SK-N-SH (cell line): ENCODE results near the gene CXXC4. TPM values are rescaled to one million over a fixed set of nuclear protein-coding genes. Genes with fewer than 3 reads are reported as not detected.

Experiments
- CTCF ChIA-PET: fragments of 300-600, 350-600 bp; formaldehyde crosslinking; extraction: SDS; loops from one replicate; lab custom pipeline; 2021; lab: Yijun Ruan, JAX
- POLR2A ChIA-PET: fragments of 350-600 bp; sonication (Branson Sonifier 250); formaldehyde crosslinking; extraction: SDS; loops from one replicate; lab custom pipeline; 2020; ENCODE audit warnings: antibody characterized with exemption, inconsistent platforms; lab: Yijun Ruan, JAX
- DNase-seq: peaks from one replicate; pipeline ENCODE4 v3.0.0; 2012
- H2AFZ ChIP-seq: fragments of 200-600 bp; sonication (generic); 2 replicates; pipeline ENCODE4 v1.8.1; 2016; ENCODE audit warnings: antibody characterized with exemption, mild to moderate bottlenecking, low read depth
- H3F3A ChIP-seq: fragments of 200-600 bp; sonication (generic); replicated peaks from 2 replicates; pipeline ENCODE3; 2016; ENCODE audit warnings: antibody characterized with exemption, mild to moderate bottlenecking; ENCODE audit not compliant: insufficient read depth
- H3K27ac ChIP-seq, 2 experiments: fragments of 200-500 bp in 1 of 2; fragments of 200-600 bp in 1 of 2; sonication (Bioruptor generic) in 1 of 2; sonication (generic), shearing (Covaris generic) in 1 of 2; 2 replicates each; pipeline versions ENCODE4 v1.5.1 to v1.6.1; 2014 to 2016; ENCODE audit warnings: low read depth in 2 of 2, inconsistent platforms in 1 of 2, low read length in 1 of 2, mild to moderate bottlenecking in 1 of 2, mixed read lengths in 1 of 2
- H3K27me3 ChIP-seq: fragments of 200-600 bp; sonication (generic), shearing (Covaris generic); 2 replicates; pipeline ENCODE4 v1.6.1; 2016; ENCODE audit warnings: mixed run types; ENCODE audit not compliant: insufficient read depth
- H3K36me3 ChIP-seq, 2 experiments: fragments of 200-500 bp in 1 of 2; fragments of 200-600 bp in 1 of 2; sonication (Bioruptor generic) in 1 of 2; sonication (generic) in 1 of 2; replicated peaks in 1 of 2; 2 replicates each; pipeline versions ENCODE3 to v1.5.1; 2014 to 2016; ENCODE audit warnings: low read length in 1 of 2, mild to moderate bottlenecking in 1 of 2; ENCODE audit not compliant: insufficient read depth in 2 of 2, control insufficient read depth in 1 of 2
- H3K4me1 ChIP-seq, 2 experiments: fragments of 200-500 bp in 1 of 2; fragments of 200-600 bp in 1 of 2; sonication (Bioruptor generic) in 1 of 2; sonication (generic), shearing (Covaris generic) in 1 of 2; 2 replicates each; pipeline versions ENCODE4 v1.5.1 to v1.6.1; 2014 to 2016; ENCODE audit warnings: low read depth in 1 of 2, low read length in 1 of 2, mixed run types in 1 of 2; ENCODE audit not compliant: insufficient read depth in 2 of 2, control insufficient read depth in 1 of 2
- H3K4me2 ChIP-seq: fragments of 200-600 bp; sonication (generic), shearing (Covaris generic); 2 replicates; pipeline ENCODE4 v1.6.1; 2017; ENCODE audit warnings: mixed run types
- H3K4me3 ChIP-seq, 2 experiments: fragments of 200-500 bp in 1 of 2; fragments of 200-600 bp in 1 of 2; sonication (Bioruptor generic) in 1 of 2; sonication (generic), shearing (Covaris generic) in 1 of 2; 2 replicates each; pipeline versions ENCODE4 v1.5.1 to v1.8.1; 2014 to 2016; ENCODE audit warnings: low read depth in 2 of 2, inconsistent platforms in 1 of 2, low read length in 1 of 2, mild to moderate bottlenecking in 1 of 2, mixed read lengths in 1 of 2, moderate library complexity in 1 of 2
- H3K79me2 ChIP-seq: fragments of 200-600 bp; sonication (generic); 2 replicates; pipeline ENCODE4 v1.8.1; 2017; ENCODE audit warnings: mild to moderate bottlenecking; ENCODE audit not compliant: insufficient read depth
- H3K9ac ChIP-seq: fragments of 200-600 bp; sonication (generic); 2 replicates; pipeline ENCODE4 v1.6.1; 2017; ENCODE audit warnings: mixed run types
- H3K9me2 ChIP-seq: fragments of 200-600 bp; sonication (generic); 2 replicates; pipeline ENCODE4 v1.6.1; 2017; ENCODE audit warnings: mixed run types
- H3K9me3 ChIP-seq: fragments of 200-600 bp; sonication (generic); 2 replicates; pipeline ENCODE4 v1.6.1; 2017; ENCODE audit warnings: mixed run types, mild to moderate bottlenecking, moderate library complexity
- H4K20me1 ChIP-seq: fragments of 200-600 bp; sonication (generic); 2 replicates; pipeline ENCODE4 v1.6.1; 2017; ENCODE audit warnings: mild to moderate bottlenecking, mixed run types; ENCODE audit not compliant: insufficient read depth
- EP300 ChIP-seq, 2 experiments: IDR thresholded peaks; 2 replicates each; pipeline versions ENCODE4 v1.4.0 to v1.6.1; 2012; ENCODE audit warnings: borderline replicate concordance in 1 of 2, low read depth in 1 of 2, low read length in 1 of 2
- EZH2phosphoT487 ChIP-seq: fragments of 200-600 bp; sonication (generic); IDR thresholded peaks from 2 replicates; pipeline ENCODE4 v1.6.1; 2017; ENCODE audit warnings: low read depth, mixed run types, mild to moderate bottlenecking, antibody characterized with exemption, moderate library complexity, borderline replicate concordance
- FOXM1 ChIP-seq: IDR thresholded peaks from 2 replicates; pipeline ENCODE4 v1.4.0; 2012; ENCODE audit warnings: low read depth, mild to moderate bottlenecking
- JUND ChIP-seq: IDR thresholded peaks from 2 replicates; pipeline ENCODE4 v1.4.0; 2012
- NFIC ChIP-seq: IDR thresholded peaks from 2 replicates; pipeline ENCODE4 v1.4.0; 2012; ENCODE audit warnings: borderline replicate concordance
- RCOR1 ChIP-seq: fragments of 150-350 bp; IDR thresholded peaks from 2 replicates; pipeline ENCODE4 v1.6.1; 2017; ENCODE audit warnings: antibody characterized with exemption, low read length
- SIN3A ChIP-seq: IDR thresholded peaks from 2 replicates; pipeline ENCODE4 v1.6.1; 2012; ENCODE audit warnings: low read depth, mild to moderate bottlenecking, low read length, moderate library complexity, borderline replicate concordance
- TAF1 ChIP-seq: IDR thresholded peaks from 2 replicates; pipeline ENCODE4 v1.6.1; 2012; ENCODE audit warnings: low read depth, mild to moderate bottlenecking, low read length, moderate library complexity, borderline replicate concordance
- USF2 ChIP-seq: fragments of 150-350 bp; IDR thresholded peaks from 2 replicates; pipeline ENCODE4 v1.6.1; 2017; ENCODE audit warnings: antibody characterized with exemption, low read length, low read depth, borderline replicate concordance
- YY1 ChIP-seq: IDR thresholded peaks from 2 replicates; pipeline ENCODE4 v1.4.0; 2012; ENCODE audit warnings: low read depth, mild to moderate bottlenecking
- WGBS: methylation state at CpG from one replicate; pipeline ENCODE4 v1.1.6; 2017; ENCODE audit warnings: low lambda C conversion rate; 5-methylcytosine and 5-hydroxymethylcytosine counted together
- polyA plus RNA-seq, 3 experiments: library from polyadenylated mRNA; depleted of rRNA; stranded (reverse); fragments of >200 nt; gene quantifications; 2 replicates each; pipeline ENCODE4 v1.2.3, GENCODE V29; 2012
- TF ChIP-seq, protein P1 (sequence below): IDR thresholded peaks from 2 replicates; pipeline ENCODE4 v1.4.0; 2012; ENCODE audit warnings: low read depth, borderline replicate concordance
- TF ChIP-seq, protein P2 (sequence below): IDR thresholded peaks from 2 replicates; pipeline ENCODE4 v1.4.0; 2012; ENCODE audit warnings: low read depth, borderline replicate concordance

CXXC4 gene
- polyA plus RNA-seq, 1 of the 3 experiments (the other 2 are of a cell fraction): 0.02 TPM

GRCh38 chr4:104516884-104517283 is 22.2 kb upstream of the CXXC4 start:
- CTCF ChIA-PET: no interaction called here
- Histone ChIP-seq H3K4me3 (no peak overlapping the region), H3K4me2 (no peak overlapping the region), H3K27me3 (no peaks in the 10 kb centered on the region), H3K9me2 (no peaks in the 10 kb centered on the region), H4K20me1 (no peaks in the 10 kb centered on the region), H3K79me2 (no peaks in the 10 kb centered on the region), H3K36me3 (no peaks in the 10 kb centered on the region), H3F3A (no peaks in the 10 kb centered on the region), H3K9ac (no peak overlapping the region), H2AFZ (no peak overlapping the region), H3K4me1 (no peaks in the 10 kb centered on the region; a peak in 1 of 4 replicates), H3K9me3 (no peaks in the 10 kb centered on the region), H3K27ac (no peak overlapping the region)
- POLR2A ChIA-PET: no interaction called here
- no peak for DNase-seq
- TF ChIP-seq YY1 (no peak), RCOR1 (no peak), TAF1 (no peak), EZH2phosphoT487 (no peak), NFIC (no peak), USF2 (no peak), FOXM1 (no peak), JUND (no peak)
- TF ChIP-seq, protein P1, sequence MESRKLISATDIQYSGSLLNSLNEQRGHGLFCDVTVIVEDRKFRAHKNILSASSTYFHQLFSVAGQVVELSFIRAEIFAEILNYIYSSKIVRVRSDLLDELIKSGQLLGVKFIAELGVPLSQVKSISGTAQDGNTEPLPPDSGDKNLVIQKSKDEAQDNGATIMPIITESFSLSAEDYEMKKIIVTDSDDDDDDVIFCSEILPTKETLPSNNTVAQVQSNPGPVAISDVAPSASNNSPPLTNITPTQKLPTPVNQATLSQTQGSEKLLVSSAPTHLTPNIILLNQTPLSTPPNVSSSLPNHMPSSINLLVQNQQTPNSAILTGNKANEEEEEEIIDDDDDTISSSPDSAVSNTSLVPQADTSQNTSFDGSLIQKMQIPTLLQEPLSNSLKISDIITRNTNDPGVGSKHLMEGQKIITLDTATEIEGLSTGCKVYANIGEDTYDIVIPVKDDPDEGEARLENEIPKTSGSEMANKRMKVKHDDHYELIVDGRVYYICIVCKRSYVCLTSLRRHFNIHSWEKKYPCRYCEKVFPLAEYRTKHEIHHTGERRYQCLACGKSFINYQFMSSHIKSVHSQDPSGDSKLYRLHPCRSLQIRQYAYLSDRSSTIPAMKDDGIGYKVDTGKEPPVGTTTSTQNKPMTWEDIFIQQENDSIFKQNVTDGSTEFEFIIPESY: no peak
- TF ChIP-seq, protein P2, sequence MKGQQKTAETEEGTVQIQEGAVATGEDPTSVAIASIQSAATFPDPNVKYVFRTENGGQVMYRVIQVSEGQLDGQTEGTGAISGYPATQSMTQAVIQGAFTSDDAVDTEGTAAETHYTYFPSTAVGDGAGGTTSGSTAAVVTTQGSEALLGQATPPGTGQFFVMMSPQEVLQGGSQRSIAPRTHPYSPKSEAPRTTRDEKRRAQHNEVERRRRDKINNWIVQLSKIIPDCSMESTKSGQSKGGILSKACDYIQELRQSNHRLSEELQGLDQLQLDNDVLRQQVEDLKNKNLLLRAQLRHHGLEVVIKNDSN: no peak

GRCh38 chr4:104508224-104508623 is 13.5 kb upstream of the CXXC4 start:
- POLR2A ChIA-PET: no interaction called here

More at GRCh38 chr4:104508224-104508623, 13.5 kb upstream of the CXXC4 start:
- Histone ChIP-seq H3K9me2 (no peaks in the 10 kb centered on the region), H3K27ac (no peak overlapping the region), H4K20me1 (no peaks in the 10 kb centered on the region), H3K36me3 (no peaks in the 10 kb centered on the region), H3K79me2 (no peaks in the 10 kb centered on the region), H3K9me3 (no peaks in the 10 kb centered on the region), H3K4me2 (no peak overlapping the region), H3F3A (no peaks in the 10 kb centered on the region), H3K9ac (no peak overlapping the region)
- CTCF ChIA-PET: no interaction called here
- 5% methylated on average over 1 of the region's 1 CpG for WGBS
- TF ChIP-seq EP300 (IDR thresholded peaks at IDR 0.05; ENCODE audit: borderline replicate concordance in 1 of 2, low read depth in 1 of 2, low read length in 1 of 2): no peak
- TF ChIP-seq, protein P1: no peak
- TF ChIP-seq SIN3A: no peak
- TF ChIP-seq, protein P2: no peak
- TF ChIP-seq, all 33 proteins: peak for 0
- no peak for DNase-seq
- Histone ChIP-seq H3K4me3 (no peak overlapping the region), H3K4me1 (no peaks in the 10 kb centered on the region; a peak in 1 of 4 replicates), H2AFZ (no peak overlapping the region), H3K27me3 (no peaks in the 10 kb centered on the region)
